ENCODE results near the gene ITPRIPL2.

Gene ITPRIPL2

GRCh38 chr16:19093631-19094541 lies 19.9 kb upstream of the ITPRIPL2 start:
- DNase-seq, result no peak

GRCh38 chr16:19094542-19095365 lies 19.0 kb upstream of the ITPRIPL2 start:
- DNase-seq, result peak; percentile 44

- DNase-seq, result no peak
These were observed 18.1 kb upstream of the ITPRIPL2 start for GRCh38 chr16:19095654-19096053.

GRCh38 chr16:19098173-19098572 lies 15.6 kb upstream of the ITPRIPL2 start:
- no peak for DNase-seq

GRCh38 chr16:19102187-19102872 lies 11.4 kb upstream of the ITPRIPL2 start:
- no peak for DNase-seq

GRCh38 chr16:19104607-19105006 lies 9.2 kb upstream of the ITPRIPL2 start:
- no peak for DNase-seq

GRCh38 chr16:19105131-19105530 lies 8.6 kb upstream of the ITPRIPL2 start:
- no peak for DNase-seq

- no peak for DNase-seq
These were observed 7.7 kb upstream of the ITPRIPL2 start for GRCh38 chr16:19105891-19106624.

GRCh38 chr16:19106625-19107020 lies 7.1 kb upstream of the ITPRIPL2 start:
- no peak for DNase-seq

- no peak for DNase-seq
These were observed 5.1 kb upstream of the ITPRIPL2 start for GRCh38 chr16:19108409-19109287.

GRCh38 chr16:19109288-19109664 lies 4.5 kb upstream of the ITPRIPL2 start:
- DNase-seq, result no peak

- no peak for DNase-seq
These were observed 3.0 kb upstream of the ITPRIPL2 start for GRCh38 chr16:19110537-19111360.

- no peak for DNase-seq
These were observed 1.7 kb upstream of the ITPRIPL2 start for GRCh38 chr16:19112099-19112407.

- DNase-seq, result no peak
These were observed 789 bp downstream of the ITPRIPL2 start for GRCh38 chr16:19114359-19115147.

GRCh38 chr16:19115148-19116021 lies 1.6 kb downstream of the ITPRIPL2 start:
- DNase-seq, result no peak

GRCh38 chr16:19116711-19117449 lies 3.1 kb downstream of the ITPRIPL2 start:
- no peak for DNase-seq

GRCh38 chr16:19118938-19119431 lies 5.2 kb downstream of the ITPRIPL2 start:
- DNase-seq, result peak; percentile 68

- DNase-seq, result peak; percentile 53
These were observed 5.8 kb downstream of the ITPRIPL2 start for GRCh38 chr16:19119564-19119963.

Measured in hematopoietic multipotent progenitor cell treated with erythropoietin and hydrocortisone succinate and interleukin-3 and kit ligand, for 8 days (in vitro differentiated cells).